ENCODE data around the gene KRTAP12-1. TPM values are rescaled to one million over a fixed set of nuclear protein-coding genes. Genes with fewer than 3 reads are reported as not detected.

KRTAP12-1 gene
- total RNA-seq, 2 donors from 2014 or later = not detected

DNA sequence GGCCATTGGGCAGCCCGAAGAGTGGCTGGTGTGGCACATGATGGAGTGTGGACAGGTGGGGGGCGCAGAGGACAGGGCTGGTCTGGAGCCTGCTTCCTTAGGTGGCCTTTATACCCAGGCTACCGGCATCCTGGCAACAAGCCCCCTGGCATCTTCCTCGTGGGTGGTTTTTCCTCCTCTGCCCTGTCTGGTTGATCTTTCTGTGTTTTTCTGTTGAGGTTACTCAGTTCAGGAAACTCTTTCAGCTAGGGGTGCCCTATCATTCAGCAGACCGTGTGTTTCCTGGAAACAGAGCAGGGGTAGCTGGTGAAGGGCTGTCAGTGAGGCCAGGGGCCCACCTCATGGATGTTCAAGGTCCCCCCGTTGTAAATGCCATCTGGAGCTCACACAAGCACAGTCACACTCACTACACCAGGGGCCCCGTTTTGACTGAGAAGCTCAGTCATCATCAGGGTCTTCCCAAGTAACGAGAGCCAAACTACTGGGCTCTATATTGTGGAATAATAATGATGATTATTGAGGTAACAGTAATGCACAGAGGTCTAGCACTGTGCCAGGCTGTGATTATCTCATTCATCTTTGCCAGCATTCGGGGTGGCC lies 27.3 kb downstream of the KRTAP12-1 start, which contains the start of gene KRTAP12-4:
KRTAP12-4 (minus strand) TSS at position 84 of the 600 bp plus-strand sequence; CDS start at position 39, 45 bp downstream.
- no peaks in the 10 kb centered on the region for H3K36me3 ChIP-seq (replicated peaks in 1 of 2; ENCODE audit: insufficient read depth in 1 of 2, low read depth in 2 of 2)
- no peak within 1 kb of the TSS for H3K27ac ChIP-seq
- no peaks in the 10 kb centered on the region for H3K4me1 ChIP-seq
- H3K9me3 ChIP-seq = peaks cover 0 to 6% (median 0%) of the 10 kb centered on the region in 3 donors
- 45 to 51% methylated on average over 7 to 8 of the region's 9 CpGs for WGBS, 2 donors
- no peaks in the 10 kb centered on the region for H3K27me3 ChIP-seq
- intact Hi-C loops (cut with DNase I) = no loop called here
- TF ChIP-seq, protein P1, sequence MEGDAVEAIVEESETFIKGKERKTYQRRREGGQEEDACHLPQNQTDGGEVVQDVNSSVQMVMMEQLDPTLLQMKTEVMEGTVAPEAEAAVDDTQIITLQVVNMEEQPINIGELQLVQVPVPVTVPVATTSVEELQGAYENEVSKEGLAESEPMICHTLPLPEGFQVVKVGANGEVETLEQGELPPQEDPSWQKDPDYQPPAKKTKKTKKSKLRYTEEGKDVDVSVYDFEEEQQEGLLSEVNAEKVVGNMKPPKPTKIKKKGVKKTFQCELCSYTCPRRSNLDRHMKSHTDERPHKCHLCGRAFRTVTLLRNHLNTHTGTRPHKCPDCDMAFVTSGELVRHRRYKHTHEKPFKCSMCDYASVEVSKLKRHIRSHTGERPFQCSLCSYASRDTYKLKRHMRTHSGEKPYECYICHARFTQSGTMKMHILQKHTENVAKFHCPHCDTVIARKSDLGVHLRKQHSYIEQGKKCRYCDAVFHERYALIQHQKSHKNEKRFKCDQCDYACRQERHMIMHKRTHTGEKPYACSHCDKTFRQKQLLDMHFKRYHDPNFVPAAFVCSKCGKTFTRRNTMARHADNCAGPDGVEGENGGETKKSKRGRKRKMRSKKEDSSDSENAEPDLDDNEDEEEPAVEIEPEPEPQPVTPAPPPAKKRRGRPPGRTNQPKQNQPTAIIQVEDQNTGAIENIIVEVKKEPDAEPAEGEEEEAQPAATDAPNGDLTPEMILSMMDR (IDR thresholded peaks at IDR 0.05) = no peak
- no peak for TF ChIP-seq POLR2A (IDR thresholded peaks at IDR 0.05)
- H3K4me3 ChIP-seq = no peak within 1 kb of the TSS
- no peak for DNase-seq
- no peak for ATAC-seq

DNA sequence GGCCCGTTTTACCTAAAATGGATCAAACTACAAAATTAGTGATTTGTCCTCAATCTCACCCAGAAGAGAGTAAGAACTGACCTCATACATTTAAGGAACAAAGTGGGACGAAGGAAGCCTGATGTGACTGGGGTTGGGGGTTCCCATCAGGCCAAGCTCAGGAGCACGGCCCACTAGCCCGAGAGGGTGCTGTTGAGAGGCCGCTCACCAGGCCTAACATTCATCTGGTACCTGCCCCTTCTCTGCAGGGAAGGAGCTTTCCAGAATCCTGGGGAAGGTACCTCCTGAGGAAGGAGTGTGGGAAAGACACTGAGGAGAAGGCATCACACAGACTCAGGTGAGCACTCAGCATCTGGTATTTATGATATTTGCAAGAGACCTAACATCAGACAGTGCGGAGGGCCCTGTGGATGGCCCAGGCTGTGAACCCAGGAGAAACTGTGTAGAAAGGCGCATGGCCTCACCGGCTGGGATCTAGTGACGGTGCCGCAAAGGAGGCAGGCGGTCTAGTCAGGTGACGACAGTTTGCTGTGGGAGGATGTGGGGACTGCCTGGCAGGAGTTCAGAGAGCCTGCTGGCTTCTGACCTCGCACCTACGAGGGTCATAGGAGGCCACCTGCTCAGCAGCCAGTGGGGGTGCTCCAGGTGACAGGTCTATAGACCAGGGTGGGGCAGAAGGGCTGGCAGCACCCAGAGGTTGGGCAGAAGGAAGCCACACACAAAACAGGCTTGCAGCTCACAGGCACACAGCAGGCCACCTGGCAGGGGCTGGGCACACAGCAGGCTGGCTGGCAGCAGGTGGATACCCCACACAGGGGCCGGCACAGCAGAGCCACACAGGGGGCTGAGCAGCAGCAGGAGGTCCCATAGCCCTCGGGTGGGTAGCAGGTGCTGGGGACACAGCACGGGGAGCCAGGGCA lies 28.0 kb downstream of the KRTAP12-1 start:
- TF ChIP-seq, protein P1 (IDR thresholded peaks at IDR 0.05) = no peak
- intact Hi-C loops (cut with DNase I) = no loop called here
- Histone ChIP-seq H3K4me3 (no peak overlapping the region), H3K36me3 (replicated peaks in 1 of 2; ENCODE audit: insufficient read depth in 1 of 2, low read depth in 2 of 2) (no peaks in the 10 kb centered on the region), H3K27me3 (no peaks in the 10 kb centered on the region), H3K27ac (no peak overlapping the region), H3K9me3 (peaks cover 0 to 6% (median 0%) of the 10 kb centered on the region in 3 donors), H3K4me1 (no peaks in the 10 kb centered on the region)
- ATAC-seq (no peak), DNase-seq (peak in 1 of 4 donors; percentile 14)
- 65 to 77% methylated on average over 15 to 17 of the region's 17 CpGs for WGBS, 2 donors

DNA sequence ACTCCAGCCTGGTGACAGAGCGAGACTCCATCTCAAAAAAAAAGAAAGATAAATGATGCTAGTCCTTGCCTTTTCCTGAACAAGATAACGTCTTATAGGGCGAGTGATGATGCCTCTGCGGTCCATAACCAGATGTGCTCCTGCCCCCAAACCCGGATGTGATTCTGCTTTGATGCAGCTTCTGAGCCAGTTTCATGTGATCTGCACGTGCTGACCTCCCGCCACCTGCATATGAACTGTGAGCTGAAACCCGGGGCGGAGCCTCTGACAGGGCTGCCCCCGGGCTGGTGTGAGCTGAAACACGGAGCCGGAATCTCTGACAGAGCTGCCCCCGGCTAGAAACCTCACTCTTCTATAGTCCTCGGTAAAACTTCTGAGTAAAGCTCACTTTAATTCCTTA lies 28.8 kb downstream of the KRTAP12-1 start:
- H3K9me3 ChIP-seq = peaks cover 0 to 6% (median 0%) of the 10 kb centered on the region in 3 donors
- intact Hi-C loops (cut with DNase I) = no loop called here
- no peaks in the 10 kb centered on the region for H3K4me1 ChIP-seq
- H3K4me3 ChIP-seq = no peak overlapping the region
- TF ChIP-seq, protein P1 (IDR thresholded peaks at IDR 0.05) = no peak
- no peak for TF ChIP-seq POLR2A (IDR thresholded peaks at IDR 0.05)
- no peak overlapping the region for H3K27ac ChIP-seq
- WGBS, 2 donors = 59 to 66% methylated on average over 14 of the region's 14 CpGs
- no peaks in the 10 kb centered on the region for H3K36me3 ChIP-seq (replicated peaks in 1 of 2; ENCODE audit: insufficient read depth in 1 of 2, low read depth in 2 of 2)
- no peak for ATAC-seq
- no peak for DNase-seq
- no peaks in the 10 kb centered on the region for H3K27me3 ChIP-seq

DNA sequence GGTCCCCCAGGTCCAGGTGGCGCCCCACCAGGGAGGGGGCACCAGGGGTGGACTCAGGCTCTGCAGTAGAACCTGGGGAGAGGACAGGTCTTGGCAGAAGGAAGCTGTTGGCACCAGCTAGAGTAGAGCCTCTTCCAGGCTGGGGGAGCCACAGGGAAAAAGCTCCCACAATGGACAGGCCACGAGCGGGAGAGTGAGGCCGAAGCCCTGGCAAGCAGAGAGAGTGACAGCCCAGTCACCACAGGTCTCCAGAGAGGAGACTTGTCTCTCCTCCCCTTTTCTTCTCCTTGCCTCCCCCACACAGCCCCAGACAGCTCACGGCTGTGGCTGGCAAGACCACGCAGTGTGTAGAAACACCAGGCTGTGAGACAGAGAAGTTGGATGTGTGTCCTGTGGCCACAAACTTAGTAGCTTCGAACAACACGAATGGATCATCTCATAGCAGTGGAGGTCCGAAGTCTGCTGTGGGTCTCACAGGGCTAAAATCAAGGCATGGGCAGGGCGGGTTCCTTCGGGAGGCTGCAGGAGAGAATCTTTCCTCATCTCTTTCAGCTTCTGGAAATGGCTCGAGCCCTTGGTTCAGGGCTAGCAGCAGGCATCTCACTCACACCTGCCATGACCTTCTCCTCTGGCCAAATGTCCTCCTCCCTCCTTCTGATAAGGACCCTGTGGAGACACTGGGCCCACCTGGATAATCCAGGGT lies 30.8 kb downstream of the KRTAP12-1 start:
- 73 to 76% methylated on average over 10 to 12 of the region's 12 CpGs for WGBS, 2 donors
- ATAC-seq = no peak
- H3K4me3 ChIP-seq = no peak overlapping the region
- peaks cover 0 to 2% (median 0%) of the 10 kb centered on the region in 3 donors for H3K9me3 ChIP-seq
- TF ChIP-seq, protein P1 (IDR thresholded peaks at IDR 0.05) = no peak
- TF ChIP-seq POLR2A (IDR thresholded peaks at IDR 0.05) = no peak
- intact Hi-C loops (cut with DNase I) = no loop called here
- H3K36me3 ChIP-seq (replicated peaks in 1 of 2; ENCODE audit: insufficient read depth in 1 of 2, low read depth in 2 of 2) = no peaks in the 10 kb centered on the region
- H3K27ac ChIP-seq = no peak overlapping the region
- no peak for DNase-seq
- H3K4me1 ChIP-seq = no peaks in the 10 kb centered on the region
- no peaks in the 10 kb centered on the region for H3K27me3 ChIP-seq

Measured in body of pancreas (tissue), 4 donors.